HCT116 (cell line): ENCODE results near the gene KLF11. TPM values are rescaled to one million over a fixed set of nuclear protein-coding genes. Genes with fewer than 3 reads are reported as not detected.

ENCODE experiments used
- ATAC-seq: fragments of 200-7000 bp; cut with Tn5 transposase; 2 replicates; pipeline ENCODE4 v1.9.1; 2020; ENCODE audit warnings: mild to moderate bottlenecking, moderate library complexity
- BruUV-seq: library from RNA; stranded (reverse); fragments of 400-500 nt; replicated peaks from 2 replicates; lab custom pipeline; 2021; lab: Mats Ljungman, UMichigan
- CTCF ChIA-PET: fragments of 300-600 bp; sonication (Branson Sonifier 250); formaldehyde crosslinking; loops from one replicate; lab custom pipeline; 2021; ENCODE audit warnings: antibody characterized with exemption; lab: Charles Lee
- POLR2A ChIA-PET: fragments of 300-600, 350-600 bp; sonication (Branson Sonifier 250); formaldehyde crosslinking; loops from one replicate; lab custom pipeline; 2021; ENCODE audit warnings: antibody characterized with exemption; lab: Charles Lee
- RAD21 ChIA-PET, 2 experiments: fragments of 300-600 bp; sonication (Branson Sonifier 250); formaldehyde crosslinking; loops; one replicate each; lab custom pipeline; 2023; ENCODE audit warnings: low total read pairs in 2 of 2; ENCODE audit not compliant: uncharacterized antibody in 2 of 2, unreplicated experiment in 2 of 2, low non-redundant PET in 1 of 2; lab: Charles Lee
- DNase-seq: peaks from one replicate; pipeline ENCODE4 v3.0.0-alpha.2; 2010; ENCODE audit warnings: low read depth, low spot score
- H2AFZ ChIP-seq: fragments of 200-600 bp; shearing (Covaris generic), sonication (generic); 2 replicates; pipeline ENCODE4 v1.6.1; 2017; ENCODE audit warnings: low read depth, mixed run types, mixed read lengths, antibody characterized with exemption, low read length; ENCODE audit not compliant: poor library complexity, severe bottlenecking
- H3K27ac ChIP-seq: 2 replicates; pipeline ENCODE4 v1.5.1; 2012; ENCODE audit warnings: low read depth, low read length
- H3K27me3 ChIP-seq: fragments of 200-600 bp; sonication (generic); 2 replicates; pipeline ENCODE4 v1.6.1; 2016; ENCODE audit warnings: mixed run types, low read length, mixed read lengths; ENCODE audit not compliant: insufficient read depth
- H3K36me3 ChIP-seq, 2 experiments: fragments of 200-500 bp in 1 of 2; fragments of 200-600 bp in 1 of 2; sonication (Bioruptor generic) in 1 of 2; sonication (generic) in 1 of 2; 2 replicates each; pipeline versions ENCODE4 v1.5.1 to v1.6.1; 2014 to 2016; ENCODE audit warnings: low read length in 2 of 2, inconsistent platforms in 1 of 2, mixed read lengths in 1 of 2, mixed run types in 1 of 2; ENCODE audit not compliant: insufficient read depth in 2 of 2, control insufficient read depth in 1 of 2
- H3K4me1 ChIP-seq, 2 experiments: fragments of 200-600 bp in 1 of 2; sonication (generic) in 1 of 2; 2 replicates each; pipeline versions ENCODE4 v1.5.1 to v1.6.1; 2012 to 2017; ENCODE audit warnings: low read length in 2 of 2, inconsistent platforms in 1 of 2, mild to moderate bottlenecking in 1 of 2, mixed read lengths in 1 of 2, mixed run types in 1 of 2, moderate library complexity in 1 of 2; ENCODE audit not compliant: insufficient read depth in 2 of 2, control insufficient read depth in 1 of 2
- H3K4me2 ChIP-seq: fragments of 200-600 bp; sonication (generic); 2 replicates; pipeline ENCODE4 v1.6.1; 2017; ENCODE audit warnings: mixed run types, low read length, mixed read lengths
- H3K4me3 ChIP-seq, 2 experiments: fragments of 200-600 bp in 1 of 2; sonication (generic) in 1 of 2; replicated peaks in 1 of 2; 2 replicates each; pipeline ENCODE4 v1.5.1; 2011 to 2016; ENCODE audit warnings: low read length in 2 of 2, control low read depth in 1 of 2, low read depth in 1 of 2, mild to moderate bottlenecking in 1 of 2, mixed read lengths in 1 of 2, mixed run types in 1 of 2
- H3K79me2 ChIP-seq: fragments of 200-600 bp; sonication (generic); 2 replicates; pipeline ENCODE4 v1.6.1; 2017; ENCODE audit warnings: mild to moderate bottlenecking, mixed run types, low read length, moderate library complexity, mixed read lengths; ENCODE audit not compliant: insufficient read depth
- H3K9ac ChIP-seq: fragments of 200-600 bp; sonication (generic); 2 replicates; pipeline ENCODE4 v1.6.1; 2016; ENCODE audit warnings: low read length, mixed read lengths
- H3K9me2 ChIP-seq: fragments of 200-600 bp; sonication (generic), shearing (Covaris generic); 2 replicates; pipeline ENCODE4 v1.6.1; 2017; ENCODE audit warnings: mixed run types, mild to moderate bottlenecking, moderate library complexity; ENCODE audit not compliant: insufficient read depth
- H3K9me3 ChIP-seq, 2 experiments: fragments of 200-500 bp in 1 of 2; fragments of 200-600 bp in 1 of 2; sonication (Bioruptor generic) in 1 of 2; sonication (generic) in 1 of 2; 2 replicates each; pipeline ENCODE4 v1.6.1; 2014 to 2017; ENCODE audit warnings: low read length in 2 of 2, mixed read lengths in 2 of 2, inconsistent platforms in 1 of 2, low read depth in 1 of 2, mild to moderate bottlenecking in 1 of 2, mixed run types in 1 of 2, moderate library complexity in 1 of 2; ENCODE audit not compliant: control insufficient read depth in 1 of 2, insufficient read depth in 1 of 2
- H4K20me1 ChIP-seq: fragments of 200-600 bp; sonication (generic), shearing (Covaris generic); 2 replicates; pipeline ENCODE4 v1.6.1; 2017; ENCODE audit warnings: mixed run types, mild to moderate bottlenecking, moderate library complexity; ENCODE audit not compliant: insufficient read depth
- CTCF ChIP-seq, 3 experiments: fragments of 200-600 bp in 1 of 3; sonication (generic) in 1 of 3; IDR thresholded peaks in 2 of 3; conservative IDR thresholded peaks in 1 of 3; 2 replicates each; pipeline ENCODE4 v1.5.1; 2012 to 2017; ENCODE audit warnings: low read depth in 2 of 3, low read length in 2 of 3, antibody characterized with exemption in 1 of 3, borderline replicate concordance in 1 of 3, control low read depth in 1 of 3, mild to moderate bottlenecking in 1 of 3, mixed read lengths in 1 of 3, mixed run types in 1 of 3, moderate library complexity in 1 of 3; ENCODE audit not compliant: insufficient read depth in 1 of 3
- EGR1 ChIP-seq: IDR thresholded peaks from 2 replicates; pipeline ENCODE4 v1.6.1; 2012; ENCODE audit warnings: low read depth
- SP1 ChIP-seq: IDR thresholded peaks from 2 replicates; pipeline ENCODE4 v1.6.1; 2012; ENCODE audit warnings: low read depth
- YY1 ChIP-seq: IDR thresholded peaks from 2 replicates; pipeline ENCODE4 v1.6.1; 2011; ENCODE audit warnings: low read length, low read depth, moderate library complexity, mild to moderate bottlenecking; ENCODE audit not compliant: insufficient replicate concordance; ENCODE audit errors: extremely low read depth
- ZFX ChIP-seq: fragments of 450-650 bp; IDR thresholded peaks from 2 replicates; pipeline ENCODE4 v1.6.1; 2017
- intact Hi-C: fragments of 100-400 bp; cut with micrococcal nuclease; formaldehyde crosslinking; loops from 2 replicates; pipeline ENCODE4 v1.10.0; 2022
- total RNA-seq: library from RNA; stranded (reverse); gene quantifications from one replicate; pipeline ENCODE4 v1.2.1, GENCODE V29; 2021; ENCODE audit not compliant: unreplicated experiment

The KLF11 gene
- total RNA-seq, 1 experiment from 2014 or later: 9.0 TPM

- Histone ChIP-seq H3K9me2 (no peaks in the 10 kb centered on the region), H3K79me2 (no peaks in the 10 kb centered on the region), H4K20me1 (no peaks in the 10 kb centered on the region), H3K4me2 (no peak overlapping the region), H3K4me1 (no peaks in the 10 kb centered on the region), H3K27ac (no peak overlapping the region), H3K9me3 (no peaks in the 10 kb centered on the region), H3K4me3 (no peak overlapping the region), H3K9ac (no peak overlapping the region), H3K27me3 (no peaks in the 10 kb centered on the region), H2AFZ (no peak overlapping the region), H3K36me3 (no peaks in the 10 kb centered on the region)
- ATAC-seq (no peak), DNase-seq (no peak)
- TF ChIP-seq CTCF (IDR thresholded peaks at IDR 0.05 in 2 of 3, conservative IDR thresholded peaks at IDR 0.05 in 1 of 3; ENCODE audit: borderline replicate concordance in 1 of 3, insufficient read depth in 1 of 3, low read depth in 2 of 3, low read length in 2 of 3): no peak
- intact Hi-C loops: no loop called here
- POLR2A ChIA-PET: no interaction called here
- CTCF ChIA-PET: interaction anchor here (0.7 to 1.2 kb wide), 2 partner anchors 32 to 426 kb away, joined by 3 read pairs; no protein-coding TSS in a partner anchor
- BruUV-seq: no TSS peak
- RAD21 ChIA-PET: no interaction called here
These were observed 21.8 kb downstream of the KLF11 start for GRCh38 chr2:10064932-10065772.

- Histone ChIP-seq H3K9me2 (no peaks in the 10 kb centered on the region), H3K79me2 (no peaks in the 10 kb centered on the region), H2AFZ (no peak overlapping the region), H3K36me3 (no peaks in the 10 kb centered on the region), H3K27me3 (no peaks in the 10 kb centered on the region), H3K4me2 (no peak overlapping the region), H3K9ac (no peak overlapping the region), H3K4me3 (no peak overlapping the region), H3K9me3 (no peaks in the 10 kb centered on the region), H3K27ac (no peak overlapping the region), H3K4me1 (no peaks in the 10 kb centered on the region), H4K20me1 (no peaks in the 10 kb centered on the region)
- DNase-seq: no peak
- ATAC-seq: no peak
- RAD21 ChIA-PET: no interaction called here
- intact Hi-C loops: no loop called here
- POLR2A ChIA-PET: no interaction called here
- BruUV-seq: no TSS peak
- TF ChIP-seq ZFX (no peak), SP1 (no peak), YY1 (no peak), EGR1 (no peak)
- CTCF ChIA-PET: interaction anchor here (1.2 kb wide), 1 partner anchor 31 kb away, joined by 3 read pairs; no protein-coding TSS in a partner anchor
These were observed 22.4 kb downstream of the KLF11 start for GRCh38 chr2:10065773-10066055.
